WTC11 (cell line): ENCODE results near the gene ZMIZ1. TPM values are rescaled to one million over a fixed set of nuclear protein-coding genes. Genes with fewer than 3 reads are reported as not detected.

Source experiments
- ATAC-seq: fragments of 200-7000 bp; cut with Tn5 transposase; 2 replicates; pipeline ENCODE4 v1.10.0; 2021; ENCODE audit warnings: mild to moderate bottlenecking, moderate library complexity
- CTCF ChIA-PET: fragments of 300-600 bp; sonication (Branson Sonifier 250); formaldehyde crosslinking; loops from one replicate; lab custom pipeline; 2021; ENCODE audit warnings: antibody characterized with exemption; lab: Charles Lee
- POLR2A ChIA-PET: fragments of 350-600 bp; sonication (Branson Sonifier 250); formaldehyde crosslinking; loops from one replicate; lab custom pipeline; 2021; ENCODE audit warnings: antibody characterized with exemption; lab: Charles Lee
- DNase-seq: peaks from one replicate; pipeline ENCODE4 v3.0.0; 2021; ENCODE audit warnings: low spot score
- H3K27ac Mint-ChIP-seq: 2 replicates; pipeline ENCODE4 v1.8.0; 2021; ENCODE audit warnings: mixed read lengths
- H3K27me3 Mint-ChIP-seq: 2 replicates; pipeline ENCODE4 v1.8.0; 2021; ENCODE audit warnings: low read depth, mild to moderate bottlenecking, moderate library complexity, mixed read lengths
- H3K36me3 Mint-ChIP-seq: 2 replicates; pipeline ENCODE4 v1.8.0; 2021; ENCODE audit warnings: mixed read lengths
- H3K4me1 Mint-ChIP-seq: 2 replicates; pipeline ENCODE4 v1.8.0; 2022; ENCODE audit warnings: mixed read lengths
- H3K4me3 Mint-ChIP-seq: 2 replicates; pipeline ENCODE4 v1.8.0; 2021; ENCODE audit warnings: mild to moderate bottlenecking, moderate library complexity, mixed read lengths
- H3K9me3 Mint-ChIP-seq: 2 replicates; pipeline ENCODE4 v1.8.0; 2021; ENCODE audit warnings: mixed read lengths
- CREB1 ChIP-seq: sonication (generic); formaldehyde crosslinking; IDR thresholded peaks from 2 replicates; pipeline ENCODE4 v1.8.0; 2023; ENCODE audit warnings: mild to moderate bottlenecking, missing genetic modification reagents
- ETV6 ChIP-seq: sonication (generic); formaldehyde crosslinking; IDR thresholded peaks from 2 replicates; pipeline ENCODE4 v1.8.1; 2022; ENCODE audit warnings: mild to moderate bottlenecking, missing genetic modification reagents
- FOXJ3 ChIP-seq: sonication (generic); formaldehyde crosslinking; IDR thresholded peaks from 2 replicates; pipeline ENCODE4 v1.9.0; 2021; ENCODE audit warnings: missing genetic modification reagents, mild to moderate bottlenecking, borderline replicate concordance
- GTF2I ChIP-seq: fragments of 250-450 bp; sonication (Bioruptor Pico); conservative IDR thresholded peaks from 2 replicates; pipeline ENCODE4 v1.4.0; 2021; ENCODE audit warnings: mild to moderate bottlenecking
- HMGA2 ChIP-seq: fragments of 250-450 bp; sonication (Bioruptor Pico); IDR thresholded peaks from 2 replicates; pipeline ENCODE4 v1.4.0; 2021; ENCODE audit warnings: mild to moderate bottlenecking, moderate library complexity
- JUN ChIP-seq: sonication (generic); formaldehyde crosslinking; IDR thresholded peaks from 2 replicates; pipeline ENCODE4 v1.8.0; 2023; ENCODE audit warnings: mild to moderate bottlenecking, missing genetic modification reagents
- KAT7 ChIP-seq: sonication (generic); formaldehyde crosslinking; IDR thresholded peaks from 2 replicates; pipeline ENCODE4 v1.8.1; 2023; ENCODE audit warnings: missing genetic modification reagents, mild to moderate bottlenecking, borderline replicate concordance
- MYBL2 ChIP-seq: sonication (generic); formaldehyde crosslinking; IDR thresholded peaks from 2 replicates; pipeline ENCODE4 v1.8.1; 2023; ENCODE audit warnings: mild to moderate bottlenecking, moderate library complexity, missing genetic modification reagents
- OVOL2 ChIP-seq: fragments of 250-450 bp; sonication (Bioruptor Pico); IDR thresholded peaks from 2 replicates; pipeline ENCODE4 v1.9.0; 2021; ENCODE audit warnings: mild to moderate bottlenecking, borderline replicate concordance
- RORB ChIP-seq: fragments of 250-450 bp; sonication (Bioruptor Pico); IDR thresholded peaks from 2 replicates; pipeline ENCODE4 v1.9.0; 2021; ENCODE audit warnings: mild to moderate bottlenecking
- TCF7 ChIP-seq: sonication (generic); formaldehyde crosslinking; IDR thresholded peaks from 2 replicates; pipeline ENCODE4 v1.8.0; 2022; ENCODE audit warnings: mild to moderate bottlenecking, low read depth, missing genetic modification reagents, moderate library complexity
- ZNF423 ChIP-seq: fragments of 250-450 bp; sonication (Bioruptor Pico); IDR thresholded peaks from 2 replicates; pipeline ENCODE4 v2.1.2; 2022; ENCODE audit warnings: mild to moderate bottlenecking, moderate library complexity
- total RNA-seq: library from RNA; stranded (reverse); gene quantifications from 3 replicates; pipeline ENCODE4 v1.2.3, GENCODE V29; 2021
- TF ChIP-seq, protein P1 (sequence below): sonication (generic); formaldehyde crosslinking; IDR thresholded peaks from 2 replicates; pipeline ENCODE4 v1.8.1; 2023; ENCODE audit warnings: mild to moderate bottlenecking, missing genetic modification reagents
- TF ChIP-seq, protein P2 (sequence below): sonication (generic); formaldehyde crosslinking; IDR thresholded peaks from 2 replicates; pipeline ENCODE4 v1.8.0; 2022; ENCODE audit warnings: mild to moderate bottlenecking, missing genetic modification reagents
- TF ChIP-seq, protein P3 (sequence below): sonication (generic); formaldehyde crosslinking; IDR thresholded peaks from 2 replicates; pipeline ENCODE4 v1.8.1; 2022; ENCODE audit warnings: mild to moderate bottlenecking, moderate library complexity, missing genetic modification reagents
- TF ChIP-seq, protein P4 (sequence below): sonication (generic); formaldehyde crosslinking; IDR thresholded peaks from 2 replicates; pipeline ENCODE4 v1.8.1; 2022; ENCODE audit warnings: low read depth, missing genetic modification reagents, borderline replicate concordance
- TF ChIP-seq, protein P5 (sequence below): sonication (generic); formaldehyde crosslinking; IDR thresholded peaks from 2 replicates; pipeline ENCODE4 v1.8.0; 2023; ENCODE audit warnings: mild to moderate bottlenecking, missing genetic modification reagents
- TF ChIP-seq, protein P6 (sequence below): sonication (generic); formaldehyde crosslinking; IDR thresholded peaks from 2 replicates; pipeline ENCODE4 v1.8.1; 2022; ENCODE audit warnings: low read depth, mild to moderate bottlenecking, moderate library complexity, missing genetic modification reagents, borderline replicate concordance

ZMIZ1 gene
- total RNA-seq, 1 experiment from 2014 or later = 44.4 TPM

DNA sequence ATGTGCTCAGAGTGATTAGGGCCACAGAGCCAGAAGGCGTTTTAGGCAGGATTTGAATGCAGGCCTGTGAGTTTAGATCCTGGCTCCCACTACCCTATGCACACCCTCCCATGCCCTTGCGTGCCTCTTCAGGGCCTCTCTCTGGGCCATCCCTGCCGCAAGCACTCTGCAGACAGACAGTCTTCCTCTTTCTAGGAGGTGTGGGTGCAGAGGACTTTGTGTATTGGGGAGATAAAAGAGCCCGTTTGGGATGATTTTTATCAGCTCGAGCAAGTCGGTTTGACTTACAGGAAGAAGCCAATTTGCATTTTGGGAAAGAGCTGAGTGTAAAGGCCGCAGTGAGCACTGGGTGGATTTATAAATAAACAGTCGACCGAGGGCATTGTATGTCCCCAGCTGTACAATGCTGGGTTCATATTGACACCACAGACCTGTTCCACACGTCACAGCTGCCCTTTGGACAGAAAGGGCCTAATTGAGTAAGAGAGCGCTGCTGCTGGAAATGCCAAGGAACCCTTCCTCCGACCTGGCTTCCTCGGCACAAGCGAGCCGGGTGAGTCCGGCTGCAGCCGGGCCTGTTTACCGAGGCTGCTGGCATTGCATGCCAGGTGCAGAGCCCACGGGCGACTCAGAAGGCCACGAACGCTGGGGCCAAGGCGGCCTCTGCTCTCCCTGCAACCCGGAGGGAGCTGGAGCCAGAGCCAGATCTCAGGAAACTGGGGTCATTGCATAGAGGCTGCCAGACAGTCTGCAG lies 25.1 kb downstream of the ZMIZ1 start:
- POLR2A ChIA-PET = interaction anchor here (0.6 kb wide), 1 partner anchor 551 kb away, joined by 3 read pairs; no protein-coding TSS in a partner anchor
- CTCF ChIA-PET = no interaction called here
- Mint-ChIP-seq H3K9me3 (no peaks in the 10 kb centered on the region), H3K4me3 (no peak overlapping the region), H3K27me3 (no peaks in the 10 kb centered on the region), H3K4me1 (peaks cover 59% of the 10 kb centered on the region), H3K36me3 (no peaks in the 10 kb centered on the region), H3K27ac (peak overlapping the region; percentile 45; the same call in 1 of the 2 replicates)
- TF ChIP-seq MYBL2 (CRISPR knock-in tag) (no peak), CREB1 (CRISPR knock-in tag) (no peak), KAT7 (CRISPR knock-in tag) (no peak), RORB (CRISPR knock-in tag) (no peak), ZNF423 (CRISPR knock-in tag) (no peak)
- TF ChIP-seq, protein P1, sequence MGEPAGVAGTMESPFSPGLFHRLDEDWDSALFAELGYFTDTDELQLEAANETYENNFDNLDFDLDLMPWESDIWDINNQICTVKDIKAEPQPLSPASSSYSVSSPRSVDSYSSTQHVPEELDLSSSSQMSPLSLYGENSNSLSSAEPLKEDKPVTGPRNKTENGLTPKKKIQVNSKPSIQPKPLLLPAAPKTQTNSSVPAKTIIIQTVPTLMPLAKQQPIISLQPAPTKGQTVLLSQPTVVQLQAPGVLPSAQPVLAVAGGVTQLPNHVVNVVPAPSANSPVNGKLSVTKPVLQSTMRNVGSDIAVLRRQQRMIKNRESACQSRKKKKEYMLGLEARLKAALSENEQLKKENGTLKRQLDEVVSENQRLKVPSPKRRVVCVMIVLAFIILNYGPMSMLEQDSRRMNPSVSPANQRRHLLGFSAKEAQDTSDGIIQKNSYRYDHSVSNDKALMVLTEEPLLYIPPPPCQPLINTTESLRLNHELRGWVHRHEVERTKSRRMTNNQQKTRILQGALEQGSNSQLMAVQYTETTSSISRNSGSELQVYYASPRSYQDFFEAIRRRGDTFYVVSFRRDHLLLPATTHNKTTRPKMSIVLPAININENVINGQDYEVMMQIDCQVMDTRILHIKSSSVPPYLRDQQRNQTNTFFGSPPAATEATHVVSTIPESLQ (CRISPR knock-in tag) = no peak
- TF ChIP-seq, protein P2, sequence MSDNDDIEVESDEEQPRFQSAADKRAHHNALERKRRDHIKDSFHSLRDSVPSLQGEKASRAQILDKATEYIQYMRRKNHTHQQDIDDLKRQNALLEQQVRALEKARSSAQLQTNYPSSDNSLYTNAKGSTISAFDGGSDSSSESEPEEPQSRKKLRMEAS (CRISPR knock-in tag) = no peak
- TF ChIP-seq, protein P3, sequence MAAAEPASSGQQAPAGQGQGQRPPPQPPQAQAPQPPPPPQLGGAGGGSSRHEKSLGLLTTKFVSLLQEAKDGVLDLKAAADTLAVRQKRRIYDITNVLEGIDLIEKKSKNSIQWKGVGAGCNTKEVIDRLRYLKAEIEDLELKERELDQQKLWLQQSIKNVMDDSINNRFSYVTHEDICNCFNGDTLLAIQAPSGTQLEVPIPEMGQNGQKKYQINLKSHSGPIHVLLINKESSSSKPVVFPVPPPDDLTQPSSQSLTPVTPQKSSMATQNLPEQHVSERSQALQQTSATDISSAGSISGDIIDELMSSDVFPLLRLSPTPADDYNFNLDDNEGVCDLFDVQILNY (CRISPR knock-in tag) = no peak
- ATAC-seq = peak; percentile 46
- no peak for DNase-seq

DNA sequence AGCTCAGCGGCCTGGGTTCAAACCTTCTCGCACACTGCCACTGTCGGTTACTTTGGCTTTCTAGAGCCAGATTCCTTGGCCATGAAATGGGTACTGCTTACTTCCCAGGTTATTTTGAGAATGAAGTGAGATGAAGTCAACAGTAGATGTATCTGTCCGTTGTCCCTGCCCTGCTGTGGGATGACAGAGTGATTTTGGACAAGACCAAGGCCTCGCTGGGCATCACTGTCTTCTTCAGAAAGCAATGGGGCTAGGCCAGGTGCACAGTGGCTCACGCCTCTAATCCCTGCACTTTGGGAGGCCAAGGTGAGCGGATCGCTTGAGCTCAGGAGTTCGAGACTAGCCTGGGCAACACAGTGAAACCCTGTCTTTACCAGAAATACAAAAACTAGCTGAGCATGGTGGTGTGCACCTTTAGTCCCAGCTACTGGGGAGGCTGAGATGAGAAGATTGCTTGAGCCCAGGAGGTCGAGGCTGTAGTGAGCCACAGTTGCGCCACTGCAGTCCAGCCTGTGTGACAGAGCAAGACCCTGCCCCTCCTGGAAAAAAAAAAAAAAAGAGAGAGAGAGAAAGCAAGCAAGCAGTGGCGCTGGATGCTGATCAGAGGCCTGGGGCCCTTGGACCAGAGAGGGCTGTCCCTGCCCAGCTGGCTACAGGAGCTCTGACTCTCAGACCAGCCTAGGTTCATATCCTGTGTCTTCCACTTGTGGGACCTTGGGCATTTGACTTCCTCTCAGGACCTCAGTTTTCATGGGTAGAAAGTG lies 25.8 kb downstream of the ZMIZ1 start:
- CTCF ChIA-PET = no interaction called here
- ATAC-seq (no peak), DNase-seq (no peak)
- Mint-ChIP-seq H3K36me3 (no peaks in the 10 kb centered on the region), H3K9me3 (no peaks in the 10 kb centered on the region), H3K27ac (no peak overlapping the region), H3K4me1 (peaks cover 61% of the 10 kb centered on the region), H3K4me3 (no peak overlapping the region), H3K27me3 (no peaks in the 10 kb centered on the region)
- POLR2A ChIA-PET = interaction anchor here (0.6 kb wide), 1 partner anchor 552 kb away, joined by 3 read pairs; no protein-coding TSS in a partner anchor
- TF ChIP-seq, protein P4, sequence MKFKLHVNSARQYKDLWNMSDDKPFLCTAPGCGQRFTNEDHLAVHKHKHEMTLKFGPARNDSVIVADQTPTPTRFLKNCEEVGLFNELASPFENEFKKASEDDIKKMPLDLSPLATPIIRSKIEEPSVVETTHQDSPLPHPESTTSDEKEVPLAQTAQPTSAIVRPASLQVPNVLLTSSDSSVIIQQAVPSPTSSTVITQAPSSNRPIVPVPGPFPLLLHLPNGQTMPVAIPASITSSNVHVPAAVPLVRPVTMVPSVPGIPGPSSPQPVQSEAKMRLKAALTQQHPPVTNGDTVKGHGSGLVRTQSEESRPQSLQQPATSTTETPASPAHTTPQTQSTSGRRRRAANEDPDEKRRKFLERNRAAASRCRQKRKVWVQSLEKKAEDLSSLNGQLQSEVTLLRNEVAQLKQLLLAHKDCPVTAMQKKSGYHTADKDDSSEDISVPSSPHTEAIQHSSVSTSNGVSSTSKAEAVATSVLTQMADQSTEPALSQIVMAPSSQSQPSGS (CRISPR knock-in tag) = no peak

DNA sequence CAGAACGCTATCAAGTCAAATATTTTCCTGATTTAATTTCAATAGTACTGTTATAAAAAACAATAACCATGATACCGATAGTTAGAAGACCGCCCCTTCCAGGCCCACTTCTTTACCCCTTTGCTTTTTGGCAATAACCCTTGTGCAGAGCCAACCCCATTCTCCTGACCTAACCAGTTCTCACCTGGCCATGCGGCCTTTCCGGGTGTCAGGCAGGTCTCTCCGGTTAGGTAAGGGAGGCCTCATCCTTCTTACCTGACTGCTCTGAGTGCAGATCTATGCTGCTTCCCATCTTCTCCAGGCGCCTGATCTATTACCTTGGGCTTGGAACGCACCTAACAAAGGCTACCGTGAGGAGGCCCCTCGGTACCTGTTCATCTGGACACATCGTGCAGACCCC lies 26.6 kb downstream of the ZMIZ1 start:
- CTCF ChIA-PET = no interaction called here
- no peak for DNase-seq
- H3K27ac Mint-ChIP-seq = peak overlapping the region; percentile 58; the same call in 1 of the 2 replicates
- no peak for ATAC-seq
- no peak for TF ChIP-seq OVOL2 (CRISPR knock-in tag)
- TF ChIP-seq HMGA2 (CRISPR knock-in tag) = no peak
- no peak for TF ChIP-seq ZNF423 (CRISPR knock-in tag)
- TF ChIP-seq, protein P5, sequence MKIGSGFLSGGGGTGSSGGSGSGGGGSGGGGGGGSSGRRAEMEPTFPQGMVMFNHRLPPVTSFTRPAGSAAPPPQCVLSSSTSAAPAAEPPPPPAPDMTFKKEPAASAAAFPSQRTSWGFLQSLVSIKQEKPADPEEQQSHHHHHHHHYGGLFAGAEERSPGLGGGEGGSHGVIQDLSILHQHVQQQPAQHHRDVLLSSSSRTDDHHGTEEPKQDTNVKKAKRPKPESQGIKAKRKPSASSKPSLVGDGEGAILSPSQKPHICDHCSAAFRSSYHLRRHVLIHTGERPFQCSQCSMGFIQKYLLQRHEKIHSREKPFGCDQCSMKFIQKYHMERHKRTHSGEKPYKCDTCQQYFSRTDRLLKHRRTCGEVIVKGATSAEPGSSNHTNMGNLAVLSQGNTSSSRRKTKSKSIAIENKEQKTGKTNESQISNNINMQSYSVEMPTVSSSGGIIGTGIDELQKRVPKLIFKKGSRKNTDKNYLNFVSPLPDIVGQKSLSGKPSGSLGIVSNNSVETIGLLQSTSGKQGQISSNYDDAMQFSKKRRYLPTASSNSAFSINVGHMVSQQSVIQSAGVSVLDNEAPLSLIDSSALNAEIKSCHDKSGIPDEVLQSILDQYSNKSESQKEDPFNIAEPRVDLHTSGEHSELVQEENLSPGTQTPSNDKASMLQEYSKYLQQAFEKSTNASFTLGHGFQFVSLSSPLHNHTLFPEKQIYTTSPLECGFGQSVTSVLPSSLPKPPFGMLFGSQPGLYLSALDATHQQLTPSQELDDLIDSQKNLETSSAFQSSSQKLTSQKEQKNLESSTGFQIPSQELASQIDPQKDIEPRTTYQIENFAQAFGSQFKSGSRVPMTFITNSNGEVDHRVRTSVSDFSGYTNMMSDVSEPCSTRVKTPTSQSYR = no peak
- TF ChIP-seq TCF7 (CRISPR knock-in tag) = no peak
- TF ChIP-seq ETV6 (CRISPR knock-in tag) = no peak
- TF ChIP-seq FOXJ3 = no peak
- TF ChIP-seq JUN (CRISPR knock-in tag) = no peak
- TF ChIP-seq GTF2I = no peak
- TF ChIP-seq, protein P6, sequence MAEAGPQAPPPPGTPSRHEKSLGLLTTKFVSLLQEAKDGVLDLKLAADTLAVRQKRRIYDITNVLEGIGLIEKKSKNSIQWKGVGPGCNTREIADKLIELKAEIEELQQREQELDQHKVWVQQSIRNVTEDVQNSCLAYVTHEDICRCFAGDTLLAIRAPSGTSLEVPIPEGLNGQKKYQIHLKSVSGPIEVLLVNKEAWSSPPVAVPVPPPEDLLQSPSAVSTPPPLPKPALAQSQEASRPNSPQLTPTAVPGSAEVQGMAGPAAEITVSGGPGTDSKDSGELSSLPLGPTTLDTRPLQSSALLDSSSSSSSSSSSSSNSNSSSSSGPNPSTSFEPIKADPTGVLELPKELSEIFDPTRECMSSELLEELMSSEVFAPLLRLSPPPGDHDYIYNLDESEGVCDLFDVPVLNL (CRISPR knock-in tag) = no peak
- TF ChIP-seq, all 79 proteins: peak for 0
- Mint-ChIP-seq H3K4me3 (no peak overlapping the region), H3K36me3 (no peaks in the 10 kb centered on the region), H3K4me1 (peaks cover 65% of the 10 kb centered on the region), H3K27me3 (no peaks in the 10 kb centered on the region), H3K9me3 (no peaks in the 10 kb centered on the region)
- POLR2A ChIA-PET = no interaction called here
